Kidney tubule cell (primary cell): ENCODE results near the gene MTERF4.

Experiments
- DNase-seq: peaks from one replicate; pipeline ENCODE4 v3.0.0-alpha.2; 2018; ENCODE audit warnings: low spot score

Gene MTERF4

DNA sequence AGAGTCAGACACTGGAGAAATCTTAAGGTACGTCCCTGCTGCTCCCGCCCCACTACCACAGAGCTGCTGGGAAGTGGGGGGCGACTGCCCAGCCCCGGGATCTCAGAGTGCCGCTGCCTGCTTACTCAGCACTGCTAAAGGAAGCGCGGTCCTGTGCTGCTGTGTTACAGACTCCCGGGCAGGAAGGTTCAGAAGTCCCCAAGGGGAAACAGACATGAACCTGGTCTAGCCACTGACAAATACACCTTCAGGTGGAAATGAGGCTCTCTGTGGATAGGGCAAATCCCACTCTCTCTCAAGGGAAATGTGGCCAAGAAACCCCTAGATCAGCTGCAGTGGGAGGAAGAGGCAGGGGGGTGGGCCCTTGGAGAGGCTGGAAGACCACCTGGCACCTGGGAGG is 13.7 kb downstream of the MTERF4 start:
- no peak for DNase-seq

DNA sequence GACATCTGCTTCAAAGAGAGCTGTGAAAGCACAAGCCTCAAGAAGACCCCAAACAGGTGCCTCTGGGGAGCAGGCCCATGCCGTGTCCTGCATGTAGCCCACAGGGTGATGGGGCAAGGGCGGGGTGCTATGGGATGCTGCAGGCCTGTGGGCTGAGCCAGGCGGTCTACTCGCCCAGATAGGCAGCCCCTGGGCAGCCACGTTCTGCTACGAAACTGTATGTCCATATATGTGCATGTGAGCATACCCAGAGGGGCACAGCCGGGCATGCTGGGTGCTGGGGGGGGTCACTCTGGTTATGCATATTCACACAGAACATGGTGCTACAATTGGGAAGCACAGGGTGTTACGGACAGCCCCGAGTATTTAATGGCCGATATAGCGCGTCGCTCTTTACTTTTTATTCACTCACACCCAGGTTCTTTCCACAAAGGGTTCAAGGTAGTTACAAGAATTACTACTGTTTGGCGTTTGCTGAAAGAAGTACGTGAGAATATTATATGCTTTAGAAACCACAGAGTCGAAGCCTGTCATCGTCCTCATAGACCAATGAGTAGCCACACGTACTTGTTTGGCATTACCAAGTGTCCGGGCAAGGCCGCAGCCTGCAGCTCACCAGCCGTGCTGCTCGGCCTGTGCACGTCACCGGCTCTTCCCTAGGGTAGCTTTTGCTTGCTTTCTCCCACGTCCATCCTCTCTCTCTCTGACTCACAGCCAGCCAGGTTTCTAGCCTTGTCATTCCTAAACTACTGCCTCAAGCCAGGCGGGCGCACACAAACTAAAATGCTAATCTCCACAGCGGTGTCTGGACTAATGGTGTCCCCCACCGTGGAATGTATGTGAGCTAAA is 14.4 kb downstream of the MTERF4 start:
- no peak for DNase-seq

DNA sequence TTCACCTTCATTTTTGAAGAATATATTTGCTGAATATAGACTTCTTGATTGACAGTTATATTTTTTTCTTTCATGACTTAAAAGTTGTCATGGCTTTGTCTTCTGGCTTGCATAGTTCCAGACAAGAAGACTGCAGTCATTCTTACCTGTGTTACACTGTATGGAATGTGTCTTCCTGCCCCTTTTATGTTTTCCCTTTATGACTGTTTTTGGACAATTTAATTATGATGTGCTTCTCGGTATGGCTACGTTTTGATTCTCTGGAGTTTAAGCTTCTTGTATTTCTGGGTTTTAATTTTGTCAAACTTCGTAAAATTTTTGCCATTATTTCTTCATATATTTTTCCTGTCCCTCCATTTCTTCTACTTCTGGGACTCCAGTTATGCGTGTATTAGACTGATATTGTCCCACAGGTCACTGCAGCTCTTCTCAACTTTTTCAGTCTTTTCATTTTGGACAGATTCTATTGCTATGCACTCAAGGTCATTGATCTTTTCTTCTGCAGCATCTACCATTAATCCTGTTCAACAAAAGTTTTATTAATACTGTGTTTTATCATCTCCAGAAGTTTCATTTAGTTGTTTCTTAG is 17.1 kb downstream of the MTERF4 start:
- DNase-seq, result no peak

DNA sequence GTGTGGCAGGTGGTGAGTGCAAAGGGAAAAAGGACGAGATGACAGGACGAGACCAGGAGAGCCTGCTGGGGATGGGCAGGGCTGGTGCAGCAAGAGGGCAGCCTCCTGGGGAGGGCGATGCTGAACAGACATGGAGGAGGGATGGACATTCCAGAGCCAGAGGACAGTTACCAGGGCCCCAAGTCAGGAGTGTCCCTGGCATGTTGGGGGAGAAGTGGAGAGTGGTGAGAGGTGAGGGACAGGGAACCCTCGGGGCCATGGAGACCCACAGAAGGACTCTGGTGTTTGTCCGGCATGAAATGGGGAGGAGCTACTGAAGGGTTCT is 19.0 kb downstream of the MTERF4 start:
- DNase-seq, result no peak

DNA sequence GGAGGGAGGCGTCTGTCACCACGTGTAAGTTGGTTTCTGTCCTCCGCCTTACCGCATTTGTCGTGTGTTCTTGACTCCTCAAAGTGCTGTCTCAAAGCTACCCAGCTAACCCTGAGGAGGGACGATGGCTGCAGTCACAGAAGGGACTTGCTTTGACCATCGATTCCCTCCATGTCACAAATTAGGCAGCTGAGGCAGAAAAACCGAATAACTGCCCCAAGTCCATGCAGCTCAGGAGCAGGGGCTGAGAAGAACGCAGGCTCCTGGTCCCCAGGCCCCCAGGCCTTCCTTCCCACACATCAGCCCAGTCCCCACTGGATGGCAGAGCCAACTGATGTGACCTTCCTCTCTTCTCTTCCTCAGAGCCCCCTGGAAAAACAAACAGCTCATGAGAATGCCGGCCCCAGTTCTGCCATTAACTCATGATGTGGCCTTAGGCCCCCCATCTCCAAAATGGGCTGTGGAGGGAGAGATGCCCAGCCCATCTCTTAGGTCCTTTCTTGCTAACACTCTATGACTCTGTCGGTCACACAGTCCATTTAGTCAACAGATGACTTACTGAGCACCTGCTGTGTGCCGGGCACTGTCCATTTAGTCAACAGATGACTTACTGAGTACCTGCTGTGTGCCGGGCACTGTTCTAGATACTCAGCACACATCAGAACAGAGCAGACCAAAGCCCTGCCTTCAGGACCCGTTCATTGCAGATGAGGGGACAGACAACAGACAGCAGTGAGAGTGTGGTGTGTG is 19.6 kb downstream of the MTERF4 start:
- no peak for DNase-seq

DNA sequence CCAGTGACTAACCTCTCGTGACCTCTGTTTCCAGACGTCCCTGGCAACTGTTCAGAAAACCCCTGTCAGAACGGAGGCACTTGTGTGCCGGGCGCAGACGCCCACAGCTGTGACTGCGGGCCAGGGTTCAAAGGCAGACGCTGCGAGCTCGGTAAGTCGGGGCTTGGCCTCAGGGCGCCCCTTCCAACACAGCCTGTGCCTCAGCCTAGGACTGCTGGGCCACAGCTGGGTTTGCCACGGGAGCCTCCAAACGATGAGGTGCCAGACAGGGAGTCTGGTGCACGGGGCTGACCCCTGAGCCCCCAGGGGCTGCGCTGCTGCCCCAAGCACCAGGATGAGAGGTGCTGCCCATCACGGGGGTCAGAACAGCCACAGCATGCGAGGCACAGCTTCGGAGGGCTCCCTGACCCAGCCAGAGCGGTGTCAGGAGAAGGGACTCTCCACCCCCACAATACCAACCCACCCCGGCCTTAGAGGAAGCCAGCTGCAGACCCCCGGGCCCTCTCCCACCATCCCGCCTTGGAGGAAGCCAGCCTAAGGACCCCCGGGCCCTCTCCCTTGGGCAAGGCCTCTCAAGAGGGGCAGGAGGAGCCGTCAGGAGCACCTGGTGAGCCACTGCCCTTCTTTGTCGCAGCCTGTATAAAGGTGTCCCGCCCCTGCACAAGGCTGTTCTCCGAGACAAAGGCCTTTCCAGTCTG is 20.3 kb downstream of the MTERF4 start:
- DNase-seq, result no peak

DNA sequence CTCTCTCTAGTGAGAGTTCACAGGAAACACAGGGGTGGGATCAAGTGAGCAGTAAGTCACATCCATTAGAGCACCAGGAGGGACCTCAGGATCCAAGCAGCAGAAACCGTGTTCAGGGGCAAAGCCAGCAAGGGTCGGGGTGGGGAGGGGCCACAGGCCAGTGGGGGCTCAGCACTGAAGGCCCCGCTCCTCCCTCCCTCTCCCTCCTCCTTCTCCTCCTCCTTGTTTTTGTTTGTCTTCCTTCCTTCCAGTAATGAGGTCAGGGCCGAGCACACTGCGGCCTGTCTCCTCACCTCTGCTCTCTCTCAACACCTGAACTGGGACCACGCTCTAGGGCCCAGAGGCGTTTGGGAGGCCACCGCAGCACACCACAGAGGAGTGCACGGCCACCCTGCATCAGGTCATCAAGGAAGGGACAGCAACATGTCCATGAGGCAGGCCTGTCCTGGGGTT is 20.9 kb downstream of the MTERF4 start:
- DNase-seq, result no peak

DNA sequence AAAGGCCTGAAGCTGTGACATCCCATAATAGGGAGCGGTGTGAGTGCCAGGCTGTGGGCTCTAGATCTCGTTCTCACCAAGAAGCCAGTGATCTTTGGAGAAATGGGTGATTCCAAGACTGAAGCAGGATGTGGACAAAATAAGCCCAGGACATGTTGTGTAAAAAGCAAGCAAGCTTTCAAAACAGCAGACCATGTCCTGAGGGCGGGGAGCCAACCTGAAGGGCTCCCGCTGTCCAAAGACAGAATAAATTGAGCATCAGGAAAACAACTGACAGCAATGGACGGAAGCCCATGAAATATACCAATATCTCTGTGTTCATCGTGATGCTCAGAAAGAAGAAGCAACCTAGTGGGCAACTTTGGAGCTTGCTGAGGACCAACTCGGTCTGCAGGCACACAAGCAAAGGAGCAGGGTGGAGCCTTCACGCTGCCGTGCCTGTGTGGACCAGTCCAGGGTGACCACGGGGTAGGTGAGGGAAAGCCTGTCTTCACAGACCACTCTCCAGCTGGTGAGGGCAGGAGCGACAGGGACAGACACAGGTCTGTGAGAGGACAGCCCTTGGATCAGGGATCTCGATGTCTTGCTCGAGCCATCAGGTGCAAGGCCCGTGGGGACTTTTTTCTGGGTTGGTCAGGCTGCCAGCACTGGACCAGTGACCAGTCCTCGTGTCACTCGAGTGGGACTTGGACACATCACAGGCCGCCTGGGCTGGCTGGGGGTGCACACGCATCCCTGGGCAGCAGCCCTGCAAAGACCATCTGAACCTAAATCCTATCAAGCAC is 21.5 kb downstream of the MTERF4 start:
- no peak for DNase-seq

DNA sequence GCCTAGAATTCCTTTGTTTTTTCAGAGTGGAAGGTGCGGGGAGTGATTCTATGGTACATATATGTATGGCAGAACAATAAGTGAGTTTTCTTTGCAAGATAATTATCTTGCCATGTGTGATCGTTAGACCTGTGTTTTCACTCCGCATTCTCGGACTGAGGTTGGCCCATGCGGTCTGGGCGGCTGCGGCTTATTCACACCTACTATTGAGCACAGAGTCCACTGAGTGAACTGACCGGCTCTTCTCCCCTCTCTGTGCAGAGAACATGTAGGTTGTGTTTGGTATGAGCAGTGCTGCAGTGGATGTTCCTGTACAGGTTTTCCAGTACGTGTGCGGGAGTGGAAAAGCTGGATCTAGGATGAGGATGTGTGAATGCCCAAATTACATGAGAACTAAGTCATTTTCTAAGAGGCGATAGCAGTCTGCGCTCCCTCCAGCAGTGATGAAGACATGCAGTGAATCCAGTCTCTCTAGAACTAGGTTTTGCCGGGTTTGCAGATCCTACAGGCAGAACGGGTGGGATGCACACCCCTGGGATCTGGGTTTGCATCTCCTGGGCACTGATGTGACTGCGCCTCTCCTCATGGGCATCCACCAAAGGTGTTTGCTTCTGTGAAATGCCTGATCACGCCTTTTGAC is 27.1 kb downstream of the MTERF4 start:
- DNase-seq, result no peak

DNA sequence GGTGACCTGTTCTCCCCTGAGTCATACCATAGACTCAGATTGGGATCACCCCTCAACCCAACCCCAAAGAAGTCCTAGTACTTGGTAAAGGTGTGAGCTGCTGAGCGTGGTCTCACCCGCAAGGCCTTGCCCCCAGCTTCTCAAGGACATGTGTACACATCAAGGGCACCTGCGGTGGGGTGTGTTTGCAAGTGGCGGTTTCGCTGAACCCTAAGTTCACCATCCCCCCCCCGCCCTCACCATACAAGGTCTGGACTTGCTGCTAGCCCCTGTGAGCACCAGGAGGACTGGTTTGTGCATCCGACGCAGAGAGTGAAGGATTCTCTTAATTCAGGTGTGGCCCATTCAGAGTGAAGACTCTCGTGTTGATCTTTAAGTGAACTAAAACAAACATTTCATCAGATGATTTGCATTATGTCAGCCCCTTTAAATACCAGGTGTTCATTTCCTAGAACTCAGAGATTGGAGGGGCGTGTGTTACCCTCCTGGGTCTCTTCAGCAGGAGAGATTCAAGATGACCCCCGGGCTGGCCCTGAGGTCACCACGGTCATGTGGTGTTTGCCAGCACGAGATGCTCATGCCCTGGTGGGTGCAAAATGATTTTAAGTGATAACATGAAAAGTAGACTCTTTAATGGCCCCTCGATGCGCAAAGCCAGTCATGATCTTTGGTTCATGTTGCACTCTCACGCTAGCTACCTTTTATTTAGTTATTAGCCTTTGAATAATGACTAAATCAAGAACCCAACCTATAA is 27.8 kb downstream of the MTERF4 start:
- no peak for DNase-seq

DNA sequence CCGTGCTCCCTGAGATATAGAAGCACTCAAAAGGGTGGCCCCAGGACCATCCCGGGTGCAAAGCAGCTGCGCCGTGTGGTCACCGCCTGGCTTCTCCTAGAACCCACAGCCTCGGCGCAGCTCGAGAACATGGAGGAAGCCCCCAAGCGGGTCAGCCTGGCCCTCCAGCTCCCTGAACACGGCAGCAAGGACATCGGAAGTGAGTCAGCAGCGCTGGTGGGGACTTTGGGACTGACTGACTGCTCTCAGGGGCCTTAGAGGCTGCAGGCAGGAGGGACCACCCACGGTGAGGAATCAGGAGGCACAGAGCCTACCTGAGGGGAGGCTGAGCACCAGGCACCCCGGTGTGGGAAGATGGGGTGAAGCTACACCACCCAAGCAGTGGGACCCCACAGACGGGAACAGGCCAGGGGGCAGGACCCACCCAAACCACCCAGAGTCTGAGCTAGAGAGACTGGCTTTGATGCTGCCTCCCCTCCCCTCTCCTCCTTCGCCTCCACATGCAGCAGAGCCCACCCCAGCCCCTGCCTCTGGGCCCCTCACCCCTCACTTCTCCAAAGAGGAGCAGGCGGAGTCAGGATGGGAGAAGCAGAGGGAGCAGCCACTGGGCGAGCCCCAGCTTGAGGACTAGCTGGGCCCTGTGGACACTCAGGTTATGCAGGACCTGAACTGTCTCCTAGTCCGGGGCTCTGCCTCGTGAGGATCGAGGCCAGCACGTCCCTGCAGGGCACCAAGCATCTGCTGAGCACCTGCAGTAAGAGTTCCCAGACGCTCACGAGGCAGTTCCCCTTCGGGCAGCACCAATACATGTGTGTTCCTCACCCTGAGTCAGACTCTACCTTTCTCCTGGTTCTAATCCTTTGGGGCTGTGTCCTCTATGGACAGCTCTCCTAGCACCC is 28.7 kb downstream of the MTERF4 start:
- DNase-seq, result no peak

DNA sequence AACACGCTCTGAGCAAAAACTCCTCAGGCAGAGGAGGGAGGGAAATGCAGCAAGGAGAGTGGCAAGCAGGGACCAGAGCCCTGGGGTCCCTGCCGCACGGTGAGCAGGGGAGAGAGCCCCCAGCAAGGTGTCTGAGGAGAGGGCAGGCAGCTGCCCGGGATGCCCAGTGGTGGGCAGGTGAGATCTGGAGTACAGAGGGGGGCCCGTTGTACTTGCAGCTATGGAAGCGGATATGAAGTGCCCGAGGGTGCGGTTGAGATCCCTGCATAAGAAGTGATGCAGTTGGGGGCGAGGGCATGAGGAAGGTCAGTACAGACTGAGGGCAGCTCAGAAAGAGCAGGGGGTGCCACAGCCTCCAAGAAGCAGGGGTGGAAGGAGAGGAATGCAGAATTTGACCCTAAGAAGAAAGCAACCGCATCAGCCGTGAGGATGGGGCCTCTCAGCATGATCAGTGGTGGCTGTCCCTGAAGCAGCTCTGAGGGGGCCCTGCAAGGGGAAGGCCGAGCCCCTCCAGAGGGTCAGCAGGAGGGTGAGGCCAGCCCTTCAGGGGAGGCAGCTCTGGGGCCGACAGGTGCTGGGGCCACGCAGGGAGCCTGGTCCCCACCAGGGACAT is 29.4 kb downstream of the MTERF4 start:
- no peak for DNase-seq

DNA sequence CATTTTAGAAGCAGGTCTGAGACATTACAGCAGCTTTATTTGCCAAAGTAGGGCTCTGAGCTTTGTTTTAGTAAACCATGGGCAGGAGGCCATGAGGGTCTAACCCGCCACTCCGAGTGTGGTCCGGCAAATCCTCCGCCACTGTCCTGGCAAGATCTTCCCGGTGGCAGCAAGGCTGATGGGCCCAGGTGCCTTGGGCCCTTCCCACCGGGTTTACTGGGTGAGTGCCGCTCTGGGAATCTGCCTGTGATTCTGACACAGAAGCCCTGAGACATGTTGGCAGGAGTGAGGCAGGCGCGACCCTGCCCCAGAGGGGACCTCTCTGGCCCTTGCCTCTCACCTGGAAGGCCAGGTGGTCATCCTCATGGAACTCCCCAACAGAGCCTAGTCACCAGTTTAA is 29.9 kb downstream of the MTERF4 start:
- DNase-seq, result no peak

DNA sequence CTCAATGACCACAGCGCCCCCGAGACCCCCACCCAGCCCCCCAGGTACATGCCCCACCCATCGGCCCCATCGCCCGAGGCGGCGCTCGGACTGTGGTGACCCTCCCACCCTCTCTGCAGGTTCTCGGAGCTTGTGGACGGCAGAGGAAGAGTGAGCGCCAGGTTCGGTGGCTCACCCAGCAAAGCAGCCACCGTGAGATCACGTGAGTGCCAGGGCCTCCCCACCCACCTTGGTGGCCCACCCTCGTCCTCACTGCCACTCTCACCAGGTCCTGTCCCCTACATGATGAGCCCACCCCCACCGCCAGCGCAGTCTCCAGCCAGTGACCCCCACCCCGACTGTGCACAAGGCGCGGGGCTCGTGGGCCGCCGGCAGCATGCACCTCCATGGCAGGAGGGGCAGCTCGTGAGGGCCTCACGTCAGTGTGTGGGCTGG is 30.4 kb downstream of the MTERF4 start:
- no peak for DNase-seq

DNA sequence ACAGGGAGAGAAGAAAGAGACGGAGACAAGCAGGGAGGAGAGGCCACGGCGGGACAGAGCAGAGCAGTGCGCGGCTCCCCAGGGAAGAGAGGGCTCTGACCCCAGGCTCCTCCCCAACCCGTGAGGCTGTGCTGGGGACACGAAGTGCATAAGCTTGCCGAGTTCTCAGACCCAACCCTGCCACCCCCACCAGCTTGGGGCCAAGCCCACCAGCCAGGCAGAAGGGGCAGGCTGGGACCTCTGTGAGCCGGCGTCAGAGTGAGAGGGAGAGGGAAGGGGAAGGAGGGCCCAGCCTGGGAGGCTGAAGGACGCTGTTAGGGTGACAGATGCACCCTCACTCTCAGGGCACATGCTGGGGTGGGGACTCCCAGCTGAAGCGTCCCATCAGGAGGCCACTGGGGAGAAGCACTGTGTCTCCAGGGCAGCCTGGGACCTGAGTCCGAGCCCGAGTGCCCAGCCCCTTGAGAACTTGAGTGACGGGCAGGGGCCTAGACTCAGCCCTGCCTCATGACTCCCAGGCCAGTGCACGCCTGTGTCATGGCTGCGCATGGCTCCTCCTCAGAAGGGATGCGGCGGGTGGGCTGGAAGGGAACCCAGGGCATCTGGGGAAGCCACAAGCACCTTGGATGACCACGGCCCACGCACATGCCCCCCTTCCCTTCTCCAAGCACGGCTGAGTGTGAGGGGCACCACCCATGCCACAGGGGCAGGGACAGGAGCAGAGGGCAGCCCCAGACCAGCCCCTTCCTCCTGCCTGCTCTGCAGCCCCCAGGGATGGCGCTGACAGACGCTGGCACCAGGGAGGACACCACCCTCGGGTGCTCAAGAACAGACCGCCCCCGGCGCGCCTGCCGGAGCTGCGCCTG is 31.0 kb downstream of the MTERF4 start:
- no peak for DNase-seq

DNA sequence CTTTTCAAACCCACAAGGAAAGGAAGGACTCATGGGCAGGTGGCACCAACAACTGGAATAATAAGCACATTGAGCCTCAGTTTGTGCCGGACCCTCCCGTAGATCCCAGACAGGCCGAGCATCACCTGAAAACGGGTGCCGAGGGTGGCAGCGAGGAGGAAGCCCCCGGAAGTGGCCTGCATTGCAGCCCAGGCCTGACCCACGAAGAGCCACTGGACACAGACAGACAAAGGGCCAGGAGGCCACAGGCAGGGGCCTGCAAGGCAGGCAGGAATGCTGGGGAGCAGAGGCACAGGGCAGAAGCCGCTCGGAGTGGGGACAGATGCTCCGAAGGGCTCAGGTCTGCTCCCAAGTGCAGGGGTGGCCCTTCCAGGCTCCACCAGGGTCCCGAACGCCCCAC is 31.7 kb downstream of the MTERF4 start:
- DNase-seq, result no peak

DNA sequence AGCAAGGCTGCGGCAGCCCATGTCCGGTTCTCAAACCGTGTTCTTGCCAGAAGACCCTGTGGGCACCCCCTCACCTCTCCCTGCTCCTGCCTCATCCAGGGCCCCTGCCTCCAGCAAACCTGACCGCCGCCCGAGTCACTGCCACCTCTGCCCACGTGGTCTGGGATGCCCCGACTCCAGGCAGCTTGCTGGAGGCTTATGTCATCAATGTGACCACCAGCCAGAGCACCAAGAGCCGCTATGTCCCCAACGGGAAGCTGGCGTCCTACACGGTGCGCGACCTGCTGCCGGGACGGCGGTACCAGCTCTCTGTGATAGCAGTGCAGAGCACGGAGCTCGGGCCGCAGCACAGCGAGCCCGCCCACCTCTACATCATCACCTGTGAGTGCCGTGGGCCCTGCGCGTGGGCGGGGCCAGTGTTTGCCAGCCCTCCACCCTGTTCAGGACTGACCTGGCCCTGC is 32.2 kb downstream of the MTERF4 start:
- DNase-seq, result no peak
